ENCODE measurements around the gene WFDC8. TPM values are rescaled to one million over a fixed set of nuclear protein-coding genes. Genes with fewer than 3 reads are reported as not detected.

The WFDC8 gene
- not detected for total RNA-seq
- long read RNA-seq: 0 reads

DNA sequence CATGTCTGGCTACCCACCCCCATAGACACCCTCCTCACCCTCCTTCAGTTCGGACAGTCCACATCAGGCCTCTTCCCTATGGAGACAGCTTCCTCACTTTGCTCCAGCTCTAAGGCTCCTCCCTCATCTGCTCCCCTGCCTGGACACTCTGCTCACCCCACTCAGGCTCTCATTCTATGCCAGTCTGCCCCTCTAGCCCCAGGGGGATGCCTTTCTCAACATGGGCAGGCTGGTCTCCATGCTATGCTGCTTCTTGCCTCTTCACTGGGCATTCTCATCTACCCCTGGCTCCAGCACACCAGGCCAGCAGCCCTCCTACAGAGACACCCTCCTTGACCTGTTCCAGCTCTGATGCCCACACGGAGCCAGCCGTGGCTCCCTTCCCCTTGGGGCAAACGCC lies at the start of gene WFDC8:
WFDC8 (minus strand) TSS at position 101 of the 400 bp plus-strand sequence; CDS start at position 64, 37 bp downstream.
- H3K9me3 ChIP-seq: no peaks in the 10 kb centered on the region
- no peaks in the 10 kb centered on the region for H3K36me3 ChIP-seq
- DNase-seq: no peak
- peaks cover 3% of the 10 kb centered on the region for H3K27me3 ChIP-seq
- peak; percentile 32 for ATAC-seq
- H3K4me1 ChIP-seq: no peaks in the 10 kb centered on the region
- no peak within 1 kb of the TSS for H3K4me3 ChIP-seq
- no peak within 1 kb of the TSS for H3K27ac ChIP-seq
- intact Hi-C loops (cut with DNase I): no loop called here
- TF ChIP-seq CTCF (IDR thresholded peaks at IDR 0.05): no peak

DNA sequence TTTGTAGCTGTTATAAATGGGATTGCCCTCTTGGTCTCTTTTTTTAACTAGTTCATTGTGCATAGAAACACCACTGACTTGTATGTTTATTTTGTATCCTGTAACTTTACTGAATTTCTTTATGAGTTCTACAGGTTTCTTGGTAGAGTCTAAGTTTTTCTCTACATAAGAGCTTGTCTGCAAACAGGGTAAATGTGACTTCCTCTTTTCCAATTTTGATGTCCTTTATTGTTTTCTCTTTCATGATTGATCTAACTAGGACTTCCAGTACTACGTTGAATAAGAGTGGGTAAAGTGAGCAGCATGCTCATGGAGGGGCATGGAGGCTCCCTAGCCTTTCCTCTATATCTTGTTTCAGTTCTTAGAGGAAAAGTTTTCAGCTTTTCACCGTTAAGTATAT lies 47.5 kb upstream of the WFDC8 start:
- Histone ChIP-seq H3K27ac (no peak overlapping the region), H3K27me3 (no peaks in the 10 kb centered on the region), H3K36me3 (no peaks in the 10 kb centered on the region), H3K9me3 (no peaks in the 10 kb centered on the region), H3K4me1 (no peaks in the 10 kb centered on the region), H3K4me3 (no peak overlapping the region)
- DNase-seq (no peak), ATAC-seq (no peak)
- intact Hi-C loops (cut with DNase I): no loop called here
- no peak for TF ChIP-seq CTCF (IDR thresholded peaks at IDR 0.05)

- DNase-seq (no peak), ATAC-seq (no peak)
- intact Hi-C loops (cut with DNase I): no loop called here
- Histone ChIP-seq H3K36me3 (no peaks in the 10 kb centered on the region), H3K4me1 (no peaks in the 10 kb centered on the region), H3K27me3 (no peaks in the 10 kb centered on the region), H3K4me3 (no peak overlapping the region), H3K9me3 (no peaks in the 10 kb centered on the region), H3K27ac (no peak overlapping the region)
- no peak for TF ChIP-seq CTCF (IDR thresholded peaks at IDR 0.05)
Observed at GRCh38 chr20:45621593-45621992, 42.5 kb upstream of the WFDC8 start.

- no peak for ATAC-seq
- Histone ChIP-seq H3K4me3 (no peak overlapping the region), H3K4me1 (no peaks in the 10 kb centered on the region), H3K27ac (no peak overlapping the region), H3K9me3 (no peaks in the 10 kb centered on the region), H3K36me3 (no peaks in the 10 kb centered on the region), H3K27me3 (no peaks in the 10 kb centered on the region)
- DNase-seq: no peak
- TF ChIP-seq CTCF (IDR thresholded peaks at IDR 0.05): no peak
- intact Hi-C loops (cut with DNase I): no loop called here
Observed at GRCh38 chr20:45617591-45617990, 38.5 kb upstream of the WFDC8 start.

DNA sequence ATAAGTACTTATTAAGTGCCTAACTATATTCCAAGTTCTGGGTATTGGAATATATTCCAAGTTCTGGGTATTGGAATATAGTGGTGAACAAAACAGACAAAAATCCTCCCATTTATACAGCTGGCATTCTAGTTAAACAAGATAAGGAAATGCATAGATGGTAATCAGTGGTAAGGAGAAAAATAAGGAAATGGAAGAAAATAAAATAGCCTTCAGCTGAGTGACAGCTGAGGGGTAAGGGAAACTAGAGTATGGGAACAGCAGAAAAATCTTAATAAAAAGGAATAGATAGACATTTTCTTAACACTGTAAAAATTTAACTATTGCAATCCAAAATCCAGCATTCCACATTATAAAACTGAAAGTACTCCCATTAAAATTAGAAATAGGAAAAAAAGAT lies 33.2 kb upstream of the WFDC8 start:
- Histone ChIP-seq H3K27me3 (no peaks in the 10 kb centered on the region), H3K4me3 (no peak overlapping the region), H3K4me1 (no peaks in the 10 kb centered on the region), H3K36me3 (no peaks in the 10 kb centered on the region), H3K27ac (no peak overlapping the region), H3K9me3 (no peaks in the 10 kb centered on the region)
- no peak for TF ChIP-seq CTCF (IDR thresholded peaks at IDR 0.05)
- intact Hi-C loops (cut with DNase I): no loop called here
- ATAC-seq (no peak), DNase-seq (no peak)

DNA sequence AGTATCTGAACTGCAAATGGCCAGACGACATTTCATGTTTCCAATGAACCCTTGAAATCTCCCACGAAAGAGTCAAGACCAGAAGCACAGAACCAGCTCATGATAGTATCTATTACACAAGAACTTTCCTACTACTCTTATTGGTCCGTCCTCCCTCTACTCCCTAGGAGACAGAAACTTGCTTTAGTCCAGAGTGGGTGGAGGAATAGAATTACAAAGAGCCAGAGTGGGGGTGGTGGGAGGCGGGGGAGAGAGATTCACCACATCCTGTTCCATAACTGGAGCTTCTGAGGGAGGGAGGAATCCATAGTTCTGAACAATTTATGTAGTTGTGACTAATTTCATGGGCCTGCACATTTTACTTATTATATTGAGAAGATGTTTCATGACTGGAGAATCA lies 32.0 kb upstream of the WFDC8 start:
- intact Hi-C loops (cut with DNase I): no loop called here

More for the DNA sequence above, 32.0 kb upstream of the WFDC8 start:
- TF ChIP-seq CTCF (IDR thresholded peaks at IDR 0.05): no peak
- ATAC-seq (peak; percentile 91), DNase-seq (no peak)
- no peaks in the 10 kb centered on the region for H3K36me3 ChIP-seq
- no peak overlapping the region for H3K27ac ChIP-seq
- no peak overlapping the region for H3K4me3 ChIP-seq
- no peaks in the 10 kb centered on the region for H3K4me1 ChIP-seq
- no peaks in the 10 kb centered on the region for H3K27me3 ChIP-seq
- H3K9me3 ChIP-seq: no peaks in the 10 kb centered on the region

All from upper lobe of right lung (tissue), 1 donor.